ENCODE measurements around the gene PLXNA4.

GRCh38 chr7:132221356-132221755 lies 354.9 kb downstream of the PLXNA4 start:
- TF ChIP-seq POLR2A (IDR thresholded peaks at IDR 0.05; ENCODE audit: low read depth, low read length), result no peak
- TF ChIP-seq TAF1 (IDR thresholded peaks at IDR 0.05; ENCODE audit: low read depth, low read length), result no peak
- no peak for TF ChIP-seq POLR2AphosphoS5 (IDR thresholded peaks at IDR 0.05; ENCODE audit: low read depth, low read length)
- no peak for TF ChIP-seq PAX5 (IDR thresholded peaks at IDR 0.05; ENCODE audit: insufficient read depth, low read length, severe bottlenecking)
- TF ChIP-seq SPI1 (IDR thresholded peaks at IDR 0.05; ENCODE audit: low read depth, low read length), result no peak
